HepG2 (cell line): ENCODE measurements around the gene INPP4B. TPM values are rescaled to one million over a fixed set of nuclear protein-coding genes. Genes with fewer than 3 reads are reported as not detected.

Source experiments
- NCOR1 ChIP-seq: fragments of 200-600 bp; sonication (generic); IDR thresholded peaks from 2 replicates; pipeline ENCODE4 v1.7.0; 2017; ENCODE audit warnings: antibody characterized with exemption, low read length, borderline replicate concordance
- PCBP2 ChIP-seq: fragments of 200-400 bp; formaldehyde crosslinking; optimal IDR thresholded peaks from 2 replicates; pipeline ENCODE3; 2018; ENCODE audit warnings: low read length, low read depth; ENCODE audit not compliant: poor library complexity, severe bottlenecking
- ZBTB42 ChIP-seq: sonication (generic); formaldehyde crosslinking; IDR thresholded peaks from 2 replicates; pipeline ENCODE4 v1.5.0; 2020; ENCODE audit warnings: mild to moderate bottlenecking, missing genetic modification reagents
- ZNF251 ChIP-seq: sonication (generic); formaldehyde crosslinking; IDR thresholded peaks from 2 replicates; pipeline ENCODE4 v1.9.0; 2021; ENCODE audit warnings: mild to moderate bottlenecking, missing genetic modification reagents
- ZNF44 ChIP-seq: sonication (generic); formaldehyde crosslinking; IDR thresholded peaks from 2 replicates; pipeline ENCODE4 v1.5.1; 2020; ENCODE audit warnings: mild to moderate bottlenecking, missing genetic modification reagents
- polyA plus RNA-seq, 8 experiments: library from polyadenylated mRNA; depleted of rRNA in 3 of 8; stranded (reverse) in 7 of 8; unstranded in 1 of 8; fragments of >200 nt; fragmentation: Illumina TruSeq in 4 of 8; extraction: Trizol in 4 of 8; gene quantifications; 2 replicates each; pipeline versions ENCODE4 v1.2.1 to v1.2.3, GENCODE V29; 2011 to 2016; ENCODE audit warnings: low read depth in 4 of 8, missing spikeins in 1 of 8, mixed read lengths in 1 of 8; ENCODE audit not compliant: insufficient read depth in 1 of 8
- total RNA-seq, 5 experiments: library from RNA; depleted of rRNA; stranded (reverse); fragments of >200 nt; fragmentation: Illumina TruSeq; extraction: Trizol; gene quantifications; 2 replicates each; pipeline ENCODE4 v1.2.3, GENCODE V29; 2016; ENCODE audit warnings: low read depth in 1 of 5
- TF ChIP-seq, protein P1 (sequence below): sonication (generic); formaldehyde crosslinking; IDR thresholded peaks from 2 replicates; pipeline ENCODE4 v1.4.0; 2020; ENCODE audit warnings: mild to moderate bottlenecking, missing genetic modification reagents
- TF ChIP-seq, protein P2 (sequence below): sonication (generic); formaldehyde crosslinking; IDR thresholded peaks from 2 replicates; pipeline ENCODE4 v1.4.0; 2020; ENCODE audit warnings: mild to moderate bottlenecking, missing genetic modification reagents, borderline replicate concordance
- TF ChIP-seq, protein P3 (sequence below): sonication (generic); formaldehyde crosslinking; conservative IDR thresholded peaks from 2 replicates; pipeline ENCODE4 v1.8.0; 2022; ENCODE audit warnings: mild to moderate bottlenecking, moderate library complexity, missing genetic modification reagents

Gene INPP4B
- total and polyA plus RNA-seq, 2 of the 13 experiments (the other 11 are each of a cell fraction or from before 2014, with no cell fraction given) = not detected

DNA sequence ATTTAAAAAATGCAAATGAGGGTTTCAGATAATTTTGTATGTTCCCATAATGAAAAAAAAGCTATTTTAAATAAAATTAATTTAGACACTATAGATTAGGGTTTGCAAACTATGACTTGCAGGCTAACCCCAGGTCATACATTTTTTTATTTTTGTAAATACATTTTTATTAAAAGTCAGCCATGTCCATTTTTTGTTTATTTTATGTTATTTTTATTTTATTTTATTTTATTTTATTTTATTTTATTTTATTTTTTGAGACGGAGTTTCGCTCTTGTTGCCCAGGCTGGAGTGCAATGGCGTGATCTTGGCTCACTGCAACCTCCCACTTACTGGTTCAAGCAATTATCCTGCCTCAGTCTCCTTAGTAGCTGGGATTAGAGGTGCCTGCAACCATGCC is 749.1 kb downstream of the INPP4B start (continued):
- TF ChIP-seq, protein P1, sequence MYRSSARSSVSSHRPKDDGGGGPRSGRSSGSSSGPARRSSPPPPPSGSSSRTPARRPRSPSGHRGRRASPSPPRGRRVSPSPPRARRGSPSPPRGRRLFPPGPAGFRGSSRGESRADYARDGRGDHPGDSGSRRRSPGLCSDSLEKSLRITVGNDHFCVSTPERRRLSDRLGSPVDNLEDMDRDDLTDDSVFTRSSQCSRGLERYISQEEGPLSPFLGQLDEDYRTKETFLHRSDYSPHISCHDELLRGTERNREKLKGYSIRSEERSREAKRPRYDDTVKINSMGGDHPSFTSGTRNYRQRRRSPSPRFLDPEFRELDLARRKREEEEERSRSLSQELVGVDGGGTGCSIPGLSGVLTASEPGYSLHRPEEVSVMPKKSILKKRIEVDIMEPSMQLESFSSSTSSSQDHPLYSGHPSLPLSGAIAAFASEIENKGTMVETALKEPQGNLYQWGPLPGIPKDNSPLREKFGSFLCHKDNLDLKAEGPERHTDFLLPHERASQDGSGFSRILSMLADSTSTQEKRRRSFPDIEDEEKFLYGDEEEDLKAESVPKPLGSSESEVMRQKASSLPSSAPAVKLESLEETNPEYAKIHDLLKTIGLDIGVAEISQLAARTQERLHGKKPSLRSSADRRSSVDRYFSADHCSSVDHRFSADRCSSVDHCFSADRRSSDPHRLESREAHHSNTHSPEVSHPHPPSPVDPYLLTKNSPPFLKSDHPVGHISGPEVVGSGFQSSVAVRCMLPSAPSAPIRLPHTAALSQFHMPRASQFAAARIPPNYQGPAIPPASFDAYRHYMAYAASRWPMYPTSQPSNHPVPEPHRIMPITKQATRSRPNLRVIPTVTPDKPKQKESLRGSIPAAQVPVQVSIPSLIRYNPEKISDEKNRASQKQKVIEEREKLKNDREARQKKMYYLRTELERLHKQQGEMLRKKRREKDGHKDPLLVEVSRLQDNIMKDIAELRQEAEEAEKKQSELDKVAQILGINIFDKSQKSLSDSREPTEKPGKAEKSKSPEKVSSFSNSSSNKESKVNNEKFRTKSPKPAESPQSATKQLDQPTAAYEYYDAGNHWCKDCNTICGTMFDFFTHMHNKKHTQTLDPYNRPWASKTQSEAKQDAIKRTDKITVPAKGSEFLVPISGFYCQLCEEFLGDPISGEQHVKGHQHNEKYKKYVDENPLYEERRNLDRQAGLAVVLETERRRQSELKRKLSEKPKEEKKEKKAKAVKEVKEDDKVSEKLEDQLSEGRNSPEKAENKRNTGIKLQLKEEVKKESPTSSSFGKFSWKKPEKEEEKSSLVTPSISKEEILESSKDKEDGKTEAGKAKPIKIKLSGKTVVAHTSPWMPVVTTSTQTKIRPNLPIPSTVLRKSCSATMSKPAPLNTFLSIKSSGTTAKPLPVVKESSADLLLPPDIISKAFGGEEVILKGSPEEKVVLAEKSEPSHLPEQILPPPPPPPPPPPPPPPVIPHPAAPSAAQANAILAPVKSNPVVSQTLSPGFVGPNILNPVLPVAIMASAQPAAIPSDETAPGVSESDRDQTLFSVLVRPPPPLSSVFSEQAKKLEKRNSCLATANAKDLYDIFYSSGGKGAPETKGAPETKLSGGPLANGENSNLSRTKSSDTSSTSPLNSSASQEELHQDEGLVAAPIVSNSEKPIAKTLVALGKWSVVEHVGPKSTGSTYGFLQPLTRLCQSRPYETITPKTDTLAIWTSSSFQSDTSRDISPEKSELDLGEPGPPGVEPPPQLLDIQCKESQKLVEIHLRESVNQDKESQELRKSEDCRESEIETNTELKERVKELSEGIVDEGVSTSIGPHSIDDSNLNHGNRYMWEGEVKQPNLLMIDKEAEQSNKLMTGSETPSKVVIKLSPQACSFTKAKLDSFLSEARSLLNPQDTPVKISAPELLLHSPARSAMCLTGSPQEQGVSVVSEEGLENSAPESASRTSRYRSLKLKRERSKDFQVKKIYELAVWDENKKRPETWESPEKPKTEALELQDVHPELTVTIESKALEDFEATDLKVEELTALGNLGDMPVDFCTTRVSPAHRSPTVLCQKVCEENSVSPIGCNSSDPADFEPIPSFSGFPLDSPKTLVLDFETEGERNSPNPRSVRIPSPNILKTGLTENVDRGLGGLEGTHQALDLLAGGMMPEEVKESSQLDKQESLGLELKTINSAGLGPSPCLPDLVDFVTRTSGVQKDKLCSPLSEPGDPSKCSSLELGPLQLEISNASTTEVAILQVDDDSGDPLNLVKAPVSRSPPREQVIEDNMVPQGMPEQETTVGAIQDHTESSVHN = no peak
- TF ChIP-seq ZNF251 (CRISPR knock-in tag) (no peak), NCOR1 (no peak), ZBTB42 (CRISPR knock-in tag) (no peak), ZNF44 (no peak), PCBP2 (no peak)
- TF ChIP-seq, protein P2, sequence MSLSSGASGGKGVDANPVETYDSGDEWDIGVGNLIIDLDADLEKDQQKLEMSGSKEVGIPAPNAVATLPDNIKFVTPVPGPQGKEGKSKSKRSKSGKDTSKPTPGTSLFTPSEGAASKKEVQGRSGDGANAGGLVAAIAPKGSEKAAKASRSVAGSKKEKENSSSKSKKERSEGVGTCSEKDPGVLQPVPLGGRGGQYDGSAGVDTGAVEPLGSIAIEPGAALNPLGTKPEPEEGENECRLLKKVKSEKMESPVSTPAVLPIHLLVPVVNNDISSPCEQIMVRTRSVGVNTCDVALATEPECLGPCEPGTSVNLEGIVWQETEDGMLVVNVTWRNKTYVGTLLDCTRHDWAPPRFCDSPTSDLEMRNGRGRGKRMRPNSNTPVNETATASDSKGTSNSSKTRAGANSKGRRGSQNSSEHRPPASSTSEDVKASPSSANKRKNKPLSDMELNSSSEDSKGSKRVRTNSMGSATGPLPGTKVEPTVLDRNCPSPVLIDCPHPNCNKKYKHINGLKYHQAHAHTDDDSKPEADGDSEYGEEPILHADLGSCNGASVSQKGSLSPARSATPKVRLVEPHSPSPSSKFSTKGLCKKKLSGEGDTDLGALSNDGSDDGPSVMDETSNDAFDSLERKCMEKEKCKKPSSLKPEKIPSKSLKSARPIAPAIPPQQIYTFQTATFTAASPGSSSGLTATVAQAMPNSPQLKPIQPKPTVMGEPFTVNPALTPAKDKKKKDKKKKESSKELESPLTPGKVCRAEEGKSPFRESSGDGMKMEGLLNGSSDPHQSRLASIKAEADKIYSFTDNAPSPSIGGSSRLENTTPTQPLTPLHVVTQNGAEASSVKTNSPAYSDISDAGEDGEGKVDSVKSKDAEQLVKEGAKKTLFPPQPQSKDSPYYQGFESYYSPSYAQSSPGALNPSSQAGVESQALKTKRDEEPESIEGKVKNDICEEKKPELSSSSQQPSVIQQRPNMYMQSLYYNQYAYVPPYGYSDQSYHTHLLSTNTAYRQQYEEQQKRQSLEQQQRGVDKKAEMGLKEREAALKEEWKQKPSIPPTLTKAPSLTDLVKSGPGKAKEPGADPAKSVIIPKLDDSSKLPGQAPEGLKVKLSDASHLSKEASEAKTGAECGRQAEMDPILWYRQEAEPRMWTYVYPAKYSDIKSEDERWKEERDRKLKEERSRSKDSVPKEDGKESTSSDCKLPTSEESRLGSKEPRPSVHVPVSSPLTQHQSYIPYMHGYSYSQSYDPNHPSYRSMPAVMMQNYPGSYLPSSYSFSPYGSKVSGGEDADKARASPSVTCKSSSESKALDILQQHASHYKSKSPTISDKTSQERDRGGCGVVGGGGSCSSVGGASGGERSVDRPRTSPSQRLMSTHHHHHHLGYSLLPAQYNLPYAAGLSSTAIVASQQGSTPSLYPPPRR (CRISPR knock-in tag) = no peak
- TF ChIP-seq, protein P3, sequence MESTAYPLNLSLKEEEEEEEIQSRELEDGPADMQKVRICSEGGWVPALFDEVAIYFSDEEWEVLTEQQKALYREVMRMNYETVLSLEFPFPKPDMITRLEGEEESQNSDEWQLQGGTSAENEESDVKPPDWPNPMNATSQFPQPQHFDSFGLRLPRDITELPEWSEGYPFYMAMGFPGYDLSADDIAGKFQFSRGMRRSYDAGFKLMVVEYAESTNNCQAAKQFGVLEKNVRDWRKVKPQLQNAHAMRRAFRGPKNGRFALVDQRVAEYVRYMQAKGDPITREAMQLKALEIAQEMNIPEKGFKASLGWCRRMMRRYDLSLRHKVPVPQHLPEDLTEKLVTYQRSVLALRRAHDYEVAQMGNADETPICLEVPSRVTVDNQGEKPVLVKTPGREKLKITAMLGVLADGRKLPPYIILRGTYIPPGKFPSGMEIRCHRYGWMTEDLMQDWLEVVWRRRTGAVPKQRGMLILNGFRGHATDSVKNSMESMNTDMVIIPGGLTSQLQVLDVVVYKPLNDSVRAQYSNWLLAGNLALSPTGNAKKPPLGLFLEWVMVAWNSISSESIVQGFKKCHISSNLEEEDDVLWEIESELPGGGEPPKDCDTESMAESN (CRISPR knock-in tag) = no peak
